A673 (cell line): ENCODE data around the gene EFCAB5.

Experiments
- EZH2 ChIP-seq: fragments of 200-600 bp; sonication (generic); IDR thresholded peaks from 2 replicates; pipeline ENCODE4 v1.6.1; 2017; ENCODE audit warnings: borderline replicate concordance, low read depth, mild to moderate bottlenecking, mixed read lengths, antibody characterized with exemption, low read length; ENCODE audit not compliant: poor library complexity, severe bottlenecking
- TF ChIP-seq, protein P1 (sequence below): fragments of 300-800, 200-600 bp; sonication (generic); conservative IDR thresholded peaks from 2 replicates; pipeline ENCODE4 v1.5.1; 2017; ENCODE audit warnings: low read depth, mild to moderate bottlenecking, antibody characterized with exemption, low read length, moderate library complexity, mixed read lengths

DNA sequence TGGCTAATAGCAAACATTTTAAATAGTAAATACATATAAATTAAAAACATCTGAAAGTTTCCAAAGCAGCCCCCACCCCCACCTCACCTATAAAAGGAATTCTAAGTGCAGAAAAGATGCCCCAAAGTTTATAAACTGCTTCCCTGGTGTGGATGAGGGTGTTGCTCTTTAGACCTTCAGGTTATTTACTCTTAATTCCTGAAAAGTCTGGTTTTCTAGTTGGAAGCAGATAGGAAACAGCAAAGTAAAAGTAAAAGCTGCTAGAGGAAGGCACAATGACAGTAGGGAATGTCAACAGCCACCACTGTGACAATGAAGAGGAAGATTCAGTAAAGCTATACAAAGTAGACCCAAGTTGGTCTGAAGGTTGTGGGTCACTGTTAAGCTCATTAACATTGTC lies 49.2 kb upstream of the EFCAB5 start:
- TF ChIP-seq, protein P1, sequence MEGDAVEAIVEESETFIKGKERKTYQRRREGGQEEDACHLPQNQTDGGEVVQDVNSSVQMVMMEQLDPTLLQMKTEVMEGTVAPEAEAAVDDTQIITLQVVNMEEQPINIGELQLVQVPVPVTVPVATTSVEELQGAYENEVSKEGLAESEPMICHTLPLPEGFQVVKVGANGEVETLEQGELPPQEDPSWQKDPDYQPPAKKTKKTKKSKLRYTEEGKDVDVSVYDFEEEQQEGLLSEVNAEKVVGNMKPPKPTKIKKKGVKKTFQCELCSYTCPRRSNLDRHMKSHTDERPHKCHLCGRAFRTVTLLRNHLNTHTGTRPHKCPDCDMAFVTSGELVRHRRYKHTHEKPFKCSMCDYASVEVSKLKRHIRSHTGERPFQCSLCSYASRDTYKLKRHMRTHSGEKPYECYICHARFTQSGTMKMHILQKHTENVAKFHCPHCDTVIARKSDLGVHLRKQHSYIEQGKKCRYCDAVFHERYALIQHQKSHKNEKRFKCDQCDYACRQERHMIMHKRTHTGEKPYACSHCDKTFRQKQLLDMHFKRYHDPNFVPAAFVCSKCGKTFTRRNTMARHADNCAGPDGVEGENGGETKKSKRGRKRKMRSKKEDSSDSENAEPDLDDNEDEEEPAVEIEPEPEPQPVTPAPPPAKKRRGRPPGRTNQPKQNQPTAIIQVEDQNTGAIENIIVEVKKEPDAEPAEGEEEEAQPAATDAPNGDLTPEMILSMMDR: no peak
- no peak for TF ChIP-seq EZH2
